Subcutaneous abdominal adipose tissue (tissue), 5 donors: ENCODE data around the gene MCOLN1.

ENCODE experiments used
- H3K27ac ChIP-seq: one replicate; pipeline ENCODE4 v1.7.0; 2013; ENCODE audit warnings: low read depth, mild to moderate bottlenecking, inconsistent platforms, low read length, moderate library complexity
- H3K27me3 ChIP-seq, 5 donors: one replicate each; pipeline ENCODE4 v1.7.0; 2013; ENCODE audit warnings: low read length in 5 of 5, inconsistent platforms in 1 of 5; ENCODE audit not compliant: control insufficient read depth in 5 of 5, insufficient read depth in 4 of 5
- H3K36me3 ChIP-seq, 5 donors: one replicate each; pipeline ENCODE4 v1.7.0; 2013; ENCODE audit warnings: low read length in 5 of 5; ENCODE audit not compliant: control insufficient read depth in 5 of 5, insufficient read depth in 5 of 5
- H3K4me1 ChIP-seq, 5 donors: one replicate each; pipeline ENCODE4 v1.7.0; 2013; ENCODE audit warnings: low read length in 5 of 5, mild to moderate bottlenecking in 3 of 5, moderate library complexity in 1 of 5; ENCODE audit not compliant: control insufficient read depth in 5 of 5, insufficient read depth in 5 of 5
- H3K4me3 ChIP-seq, 5 donors: one replicate each; pipeline ENCODE4 v1.7.0; 2013; ENCODE audit warnings: low read length in 5 of 5, low read depth in 1 of 5
- H3K9ac ChIP-seq, 5 donors: one replicate each; pipeline ENCODE4 v1.7.0; 2013; ENCODE audit warnings: low read length in 5 of 5, mild to moderate bottlenecking in 4 of 5, moderate library complexity in 3 of 5
- H3K9me3 ChIP-seq, 5 donors: one replicate each; pipeline ENCODE4 v1.7.0; 2013; ENCODE audit warnings: low read length in 5 of 5; ENCODE audit not compliant: control insufficient read depth in 5 of 5
- donor health status: healthy.
- donor health status: healthy.
- donor health status: healthy.
- donor health status: healthy.
- donor health status: healthy.

MCOLN1 gene

GRCh38 chr19:7540761-7541474, 18.5 kb downstream of the MCOLN1 start:
- no peak overlapping the region for H3K4me3 ChIP-seq
- H3K27ac ChIP-seq: no peak overlapping the region
- no peaks in the 10 kb centered on the region for H3K27me3 ChIP-seq
- no peaks in the 10 kb centered on the region for H3K9me3 ChIP-seq
- H3K9ac ChIP-seq: no peak overlapping the region
- peaks cover 0 to 65% (median 50%) of the 10 kb centered on the region in 5 donors for H3K36me3 ChIP-seq
- H3K4me1 ChIP-seq: peaks cover 2 to 15% (median 6%) of the 10 kb centered on the region in 5 donors

GRCh38 chr19:7541475-7541824, 19.0 kb downstream of the MCOLN1 start:
- Histone ChIP-seq H3K27ac (no peak overlapping the region), H3K9ac (no peak overlapping the region), H3K4me3 (no peak overlapping the region), H3K4me1 (peaks cover 0 to 9% (median 1%) of the 10 kb centered on the region in 5 donors), H3K36me3 (peaks cover 0 to 65% (median 50%) of the 10 kb centered on the region in 5 donors), H3K9me3 (no peaks in the 10 kb centered on the region), H3K27me3 (no peaks in the 10 kb centered on the region)

GRCh38 chr19:7541828-7542443, 19.5 kb downstream of the MCOLN1 start:
- Histone ChIP-seq H3K27ac (no peak overlapping the region), H3K9ac (no peak overlapping the region), H3K4me3 (no peak overlapping the region), H3K9me3 (no peaks in the 10 kb centered on the region), H3K4me1 (peaks cover 0 to 7% (median 0%) of the 10 kb centered on the region in 5 donors), H3K27me3 (no peaks in the 10 kb centered on the region), H3K36me3 (peaks cover 0 to 65% (median 50%) of the 10 kb centered on the region in 5 donors)

- peaks cover 0 to 7% (median 0%) of the 10 kb centered on the region in 5 donors for H3K4me1 ChIP-seq
- no peaks in the 10 kb centered on the region for H3K9me3 ChIP-seq
- peaks cover 0 to 71% (median 47%) of the 10 kb centered on the region in 5 donors for H3K36me3 ChIP-seq
- H3K27ac ChIP-seq: peak overlapping the region; percentile 42
- no peak overlapping the region for H3K9ac ChIP-seq
- no peak overlapping the region for H3K4me3 ChIP-seq
- no peaks in the 10 kb centered on the region for H3K27me3 ChIP-seq
These were observed 20.3 kb downstream of the MCOLN1 start for GRCh38 chr19:7542556-7543348.

GRCh38 chr19:7544626-7545025, 22.2 kb downstream of the MCOLN1 start:
- H3K9ac ChIP-seq: no peak overlapping the region
- H3K27me3 ChIP-seq: no peaks in the 10 kb centered on the region
- H3K4me1 ChIP-seq: peaks cover 0 to 7% (median 0%) of the 10 kb centered on the region in 5 donors
- H3K9me3 ChIP-seq: no peaks in the 10 kb centered on the region
- no peak overlapping the region for H3K4me3 ChIP-seq
- H3K27ac ChIP-seq: peak overlapping the region; percentile 27
- peaks cover 0 to 58% (median 41%) of the 10 kb centered on the region in 5 donors for H3K36me3 ChIP-seq

- Histone ChIP-seq H3K9ac (no peak overlapping the region), H3K9me3 (no peaks in the 10 kb centered on the region), H3K4me1 (peaks cover 0 to 7% (median 0%) of the 10 kb centered on the region in 5 donors), H3K27me3 (no peaks in the 10 kb centered on the region), H3K27ac (no peak overlapping the region), H3K4me3 (no peak overlapping the region), H3K36me3 (peaks cover 0 to 58% (median 43%) of the 10 kb centered on the region in 5 donors)
These were observed 22.9 kb downstream of the MCOLN1 start for GRCh38 chr19:7545300-7545699.

GRCh38 chr19:7545904-7546303, 23.5 kb downstream of the MCOLN1 start:
- H3K27ac ChIP-seq: no peak overlapping the region
- no peaks in the 10 kb centered on the region for H3K27me3 ChIP-seq
- H3K36me3 ChIP-seq: peaks cover 0 to 58% (median 42%) of the 10 kb centered on the region in 5 donors
- peaks cover 0 to 7% (median 0%) of the 10 kb centered on the region in 5 donors for H3K4me1 ChIP-seq
- no peak overlapping the region for H3K4me3 ChIP-seq
- H3K9me3 ChIP-seq: no peaks in the 10 kb centered on the region
- H3K9ac ChIP-seq: no peak overlapping the region

GRCh38 chr19:7547159-7547558, 24.7 kb downstream of the MCOLN1 start:
- Histone ChIP-seq H3K36me3 (peaks cover 0 to 55% (median 30%) of the 10 kb centered on the region in 5 donors), H3K27ac (no peak overlapping the region), H3K9ac (no peak overlapping the region), H3K4me1 (peaks cover 0 to 12% (median 3%) of the 10 kb centered on the region in 5 donors), H3K27me3 (no peaks in the 10 kb centered on the region), H3K9me3 (no peaks in the 10 kb centered on the region), H3K4me3 (no peak overlapping the region)

GRCh38 chr19:7549429-7550148, 27.2 kb downstream of the MCOLN1 start:
- Histone ChIP-seq H3K27me3 (no peaks in the 10 kb centered on the region), H3K4me3 (no peak overlapping the region), H3K9me3 (no peaks in the 10 kb centered on the region), H3K36me3 (peaks cover 0 to 55% (median 31%) of the 10 kb centered on the region in 5 donors), H3K9ac (no peak overlapping the region), H3K27ac (no peak overlapping the region), H3K4me1 (peaks cover 0 to 9% (median 3%) of the 10 kb centered on the region in 5 donors)
